ENCODE measurements around the gene MTFMT. TPM values are rescaled to one million over a fixed set of nuclear protein-coding genes. Genes with fewer than 3 reads are reported as not detected.

MTFMT gene
- total and polyA plus RNA-seq, 4 experiments from 2014 or later = 15.2 to 22.6 (median 19.0) TPM

- no peak for DNase-seq
- POLR2A ChIA-PET (ENCODE audit: partially characterized antibody) = no interaction called here
- Mint-ChIP-seq H3K9me3 (no peaks in the 10 kb centered on the region), H3K4me3 (no peak overlapping the region), H3K27ac (no peak overlapping the region), H3K36me3 (no peaks in the 10 kb centered on the region), H3K4me1 (peaks cover under 1 to 5% (median 2%) of the 10 kb centered on the region in 4 donors), H3K27me3 (peaks cover 2 to 20% of the 10 kb centered on the region in 2 donors)
- Histone ChIP-seq H3K27me3 (ENCODE audit: insufficient read depth, low read length) (no peaks in the 10 kb centered on the region), H3K9me3 (ENCODE audit: control insufficient read depth in 1 of 2, low read length in 2 of 2) (no peaks in the 10 kb centered on the region), H3K27ac (ENCODE audit: low read depth, low read length) (no peak overlapping the region), H3K4me3 (ENCODE audit: low read length in 2 of 2) (no peak overlapping the region), H3K4me1 (ENCODE audit: insufficient read depth, low read length) (no peaks in the 10 kb centered on the region), H3K36me3 (ENCODE audit: insufficient read depth, low read length) (no peaks in the 10 kb centered on the region)
- CTCF ChIA-PET (ENCODE audit: partially characterized antibody) = interaction anchor here (1.1 to 1.3 kb wide), 2 partner anchors 9 to 24 kb away, joined by 3 read pairs; no protein-coding TSS in a partner anchor
- intact Hi-C loops (cut with micrococcal nuclease) = no loop called here
Measured at GRCh38 chr15:65072617-65073016, 43.2 kb upstream of the MTFMT start.

- H3K36me3 ChIP-seq (ENCODE audit: insufficient read depth, low read length) = no peaks in the 10 kb centered on the region
- H3K27me3 ChIP-seq (ENCODE audit: insufficient read depth, low read length) = no peaks in the 10 kb centered on the region
- H3K36me3 Mint-ChIP-seq = no peaks in the 10 kb centered on the region
- CTCF ChIA-PET (ENCODE audit: partially characterized antibody) = interaction anchor here (1.1 to 1.3 kb wide), 2 partner anchors 8 to 24 kb away, joined by 3 read pairs; no protein-coding TSS in a partner anchor
- H3K4me1 Mint-ChIP-seq = peaks cover 0 to 9% (median 5%) of the 10 kb centered on the region in 4 donors
- intact Hi-C loops (cut with micrococcal nuclease) = no loop called here
- no peak overlapping the region for H3K4me3 Mint-ChIP-seq
- no peak overlapping the region for H3K27ac Mint-ChIP-seq
- H3K9me3 Mint-ChIP-seq = no peaks in the 10 kb centered on the region
- DNase-seq = no peak
- peaks cover 6 to 23% of the 10 kb centered on the region in 2 donors for H3K27me3 Mint-ChIP-seq
- H3K4me1 ChIP-seq (ENCODE audit: insufficient read depth, low read length) = no peaks in the 10 kb centered on the region
- H3K4me3 ChIP-seq (ENCODE audit: low read length in 2 of 2) = no peak overlapping the region
- no peaks in the 10 kb centered on the region for H3K9me3 ChIP-seq (ENCODE audit: control insufficient read depth in 1 of 2, low read length in 2 of 2)
- no peak overlapping the region for H3K27ac ChIP-seq (ENCODE audit: low read depth, low read length)
- POLR2A ChIA-PET (ENCODE audit: partially characterized antibody) = no interaction called here
Measured at GRCh38 chr15:65072027-65072426, 42.6 kb upstream of the MTFMT start.

GRCh38 chr15:65071381-65071811 is 42.0 kb upstream of the MTFMT start:
- Histone ChIP-seq H3K27me3 (ENCODE audit: insufficient read depth, low read length) (no peaks in the 10 kb centered on the region), H3K4me1 (ENCODE audit: insufficient read depth, low read length) (no peaks in the 10 kb centered on the region), H3K4me3 (ENCODE audit: low read length in 2 of 2) (no peak overlapping the region), H3K36me3 (ENCODE audit: insufficient read depth, low read length) (no peaks in the 10 kb centered on the region), H3K27ac (ENCODE audit: low read depth, low read length) (no peak overlapping the region), H3K9me3 (ENCODE audit: control insufficient read depth in 1 of 2, low read length in 2 of 2) (no peaks in the 10 kb centered on the region)
- H3K36me3 Mint-ChIP-seq = no peaks in the 10 kb centered on the region
- H3K4me3 Mint-ChIP-seq = no peak overlapping the region
- H3K27ac Mint-ChIP-seq = no peak overlapping the region
- H3K4me1 Mint-ChIP-seq = peaks cover 0 to 10% (median 4%) of the 10 kb centered on the region in 4 donors
- intact Hi-C loops (cut with micrococcal nuclease) = no loop called here
- ChIA-PET POLR2A (ENCODE audit: partially characterized antibody) (no interaction called here), CTCF (ENCODE audit: partially characterized antibody) (no interaction called here)
- H3K9me3 Mint-ChIP-seq = no peaks in the 10 kb centered on the region
- H3K27me3 Mint-ChIP-seq = peaks cover 12 to 26% of the 10 kb centered on the region in 2 donors
- DNase-seq = no peak

DNA sequence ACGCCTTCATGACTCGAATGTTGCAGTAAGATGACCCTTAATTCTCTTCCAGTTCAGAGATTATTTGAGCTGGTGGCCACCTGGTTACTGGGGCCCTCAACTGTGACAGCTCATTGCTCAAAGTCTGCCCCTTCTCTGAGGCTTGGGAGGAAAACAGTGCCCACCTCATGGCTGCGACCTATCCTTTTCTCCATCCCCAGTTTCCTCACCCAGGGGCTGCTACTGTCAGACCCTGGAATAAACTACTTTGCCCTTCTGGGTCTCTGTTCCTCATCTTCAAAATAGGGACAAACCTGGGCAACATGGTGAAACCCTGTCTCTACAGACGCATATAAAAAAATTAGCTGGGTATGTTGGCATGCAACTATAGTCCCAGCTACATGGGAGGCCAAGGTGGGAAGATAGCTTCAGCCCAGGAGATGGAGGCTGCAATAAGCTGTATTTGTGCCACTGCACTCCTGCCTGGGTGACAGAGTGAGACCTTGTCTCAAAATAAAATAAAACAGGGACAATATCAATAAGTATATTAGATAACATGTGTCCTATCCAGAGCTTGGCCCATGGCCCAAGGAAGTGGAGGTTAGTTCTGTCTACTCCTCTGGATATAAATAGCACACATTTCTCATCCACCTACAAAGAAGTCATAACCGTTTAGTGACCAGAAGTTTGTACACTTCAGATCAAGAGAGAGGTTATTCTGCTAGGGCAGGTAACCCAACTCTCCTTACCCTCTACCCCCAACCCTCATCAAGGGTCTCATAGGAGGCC is 40.5 kb upstream of the MTFMT start:
- ChIA-PET POLR2A (ENCODE audit: partially characterized antibody) (no interaction called here), CTCF (ENCODE audit: partially characterized antibody) (interaction anchor here (0.7 to 1.5 kb wide), 5 partner anchors 11 to 343 kb away, joined by 3 to 5 read pairs (median 3); no protein-coding TSS in a partner anchor)
- Histone ChIP-seq H3K27me3 (ENCODE audit: insufficient read depth, low read length) (peaks cover 9% of the 10 kb centered on the region), H3K9me3 (ENCODE audit: control insufficient read depth in 1 of 2, low read length in 2 of 2) (no peaks in the 10 kb centered on the region), H3K4me3 (ENCODE audit: low read length in 2 of 2) (no peak overlapping the region), H3K36me3 (ENCODE audit: insufficient read depth, low read length) (no peaks in the 10 kb centered on the region), H3K27ac (ENCODE audit: low read depth, low read length) (no peak overlapping the region), H3K4me1 (ENCODE audit: insufficient read depth, low read length) (no peaks in the 10 kb centered on the region)
- Mint-ChIP-seq H3K27ac (no peak overlapping the region), H3K36me3 (no peaks in the 10 kb centered on the region), H3K4me3 (no peak overlapping the region), H3K27me3 (peaks cover 21 to 27% of the 10 kb centered on the region in 2 donors), H3K4me1 (peaks cover 0 to 10% (median 4%) of the 10 kb centered on the region in 4 donors), H3K9me3 (no peaks in the 10 kb centered on the region)
- intact Hi-C loops (cut with micrococcal nuclease) = no loop called here
- DNase-seq = no peak

- CTCF ChIA-PET (ENCODE audit: partially characterized antibody) = interaction anchor here (1.2 to 1.5 kb wide), 3 partner anchors 12 to 342 kb away, joined by 3 to 5 read pairs (median 3); no protein-coding TSS in a partner anchor
- POLR2A ChIA-PET (ENCODE audit: partially characterized antibody) = no interaction called here
- Mint-ChIP-seq H3K27ac (no peak overlapping the region), H3K27me3 (peaks cover 21 to 27% of the 10 kb centered on the region in 2 donors), H3K4me1 (peaks cover 0 to 10% (median 4%) of the 10 kb centered on the region in 4 donors), H3K9me3 (no peaks in the 10 kb centered on the region), H3K36me3 (no peaks in the 10 kb centered on the region), H3K4me3 (no peak overlapping the region)
- no peak for DNase-seq
- no peak overlapping the region for H3K27ac ChIP-seq (ENCODE audit: low read depth, low read length)
- intact Hi-C loops (cut with micrococcal nuclease) = no loop called here
- no peaks in the 10 kb centered on the region for H3K36me3 ChIP-seq (ENCODE audit: insufficient read depth, low read length)
- no peak overlapping the region for H3K4me3 ChIP-seq (ENCODE audit: low read length in 2 of 2)
- H3K9me3 ChIP-seq (ENCODE audit: control insufficient read depth in 1 of 2, low read length in 2 of 2) = no peaks in the 10 kb centered on the region
- no peaks in the 10 kb centered on the region for H3K4me1 ChIP-seq (ENCODE audit: insufficient read depth, low read length)
- peaks cover 10% of the 10 kb centered on the region for H3K27me3 ChIP-seq (ENCODE audit: insufficient read depth, low read length)
Measured at GRCh38 chr15:65069179-65069578, 39.7 kb upstream of the MTFMT start.

- no peaks in the 10 kb centered on the region for H3K36me3 ChIP-seq (ENCODE audit: insufficient read depth, low read length)
- no peaks in the 10 kb centered on the region for H3K4me1 ChIP-seq (ENCODE audit: insufficient read depth, low read length)
- Mint-ChIP-seq H3K4me1 (peaks cover 0 to 10% (median 4%) of the 10 kb centered on the region in 4 donors), H3K4me3 (peak overlapping the region in 5 of 8 donors; percentile 26 to 57 (median 34)), H3K27ac (no peak overlapping the region), H3K9me3 (no peaks in the 10 kb centered on the region), H3K36me3 (no peaks in the 10 kb centered on the region), H3K27me3 (peaks cover 21 to 28% of the 10 kb centered on the region in 2 donors)
- H3K9me3 ChIP-seq (ENCODE audit: control insufficient read depth in 1 of 2, low read length in 2 of 2) = no peaks in the 10 kb centered on the region
- intact Hi-C loops (cut with micrococcal nuclease) = no loop called here
- ChIA-PET CTCF (ENCODE audit: partially characterized antibody) (interaction anchor here (1.2 kb wide), 1 partner anchor 341 kb away, joined by 3 read pairs; no protein-coding TSS in a partner anchor), POLR2A (ENCODE audit: partially characterized antibody) (no interaction called here)
- no peak overlapping the region for H3K4me3 ChIP-seq (ENCODE audit: low read length in 2 of 2)
- H3K27ac ChIP-seq (ENCODE audit: low read depth, low read length) = no peak overlapping the region
- peaks cover 10% of the 10 kb centered on the region for H3K27me3 ChIP-seq (ENCODE audit: insufficient read depth, low read length)
- DNase-seq = no peak
Measured at GRCh38 chr15:65068403-65068788, 39.0 kb upstream of the MTFMT start.

DNA sequence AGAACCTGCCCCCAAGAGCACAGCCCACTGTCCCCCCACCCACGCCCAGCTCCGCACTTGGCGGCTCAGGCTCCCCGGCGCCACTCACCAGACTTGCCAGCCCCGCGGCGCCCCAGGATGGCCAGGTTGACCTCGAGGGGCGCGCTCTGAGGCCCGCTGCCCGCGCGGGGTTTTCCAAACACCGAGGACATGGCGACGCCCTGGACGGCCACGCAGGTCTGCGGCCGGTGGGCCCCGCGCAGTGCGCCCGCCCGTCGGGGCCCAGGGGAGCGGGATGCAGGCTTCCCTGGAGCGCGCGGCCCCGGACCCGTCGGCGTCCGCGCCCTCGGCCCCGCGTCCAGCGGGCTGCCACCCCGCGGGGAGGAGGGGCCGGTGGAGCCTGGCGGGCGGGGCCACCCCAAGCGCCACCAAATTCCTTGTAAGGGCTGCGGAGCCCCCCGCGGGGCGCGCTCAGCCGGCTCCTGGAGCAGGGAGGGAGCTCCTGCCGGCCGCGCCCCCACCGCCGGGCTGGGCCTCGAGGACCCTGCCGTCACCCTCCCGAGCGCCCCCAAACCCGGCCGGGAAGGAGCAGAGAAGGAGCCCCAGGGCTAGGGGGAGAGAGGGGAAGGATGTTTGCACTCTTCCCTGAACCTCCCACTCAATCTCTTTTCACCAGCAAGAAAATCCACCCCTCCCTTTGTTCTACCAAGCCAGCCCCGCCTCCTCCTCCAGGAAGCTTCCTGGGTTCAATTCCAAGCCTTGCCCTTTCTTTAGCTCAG is 38.4 kb upstream of the MTFMT start, which contains the start of gene RASL12:
RASL12 (minus strand) TSS at position 347 of the 758 bp plus-strand sequence; CDS start at position 191, 156 bp downstream.
- H3K4me3 ChIP-seq (ENCODE audit: low read length in 2 of 2) = no peak within 1 kb of the TSS
- no peaks in the 10 kb centered on the region for H3K36me3 Mint-ChIP-seq
- H3K4me1 ChIP-seq (ENCODE audit: insufficient read depth, low read length) = no peaks in the 10 kb centered on the region
- no peaks in the 10 kb centered on the region for H3K9me3 Mint-ChIP-seq
- intact Hi-C loops (cut with micrococcal nuclease) = no loop called here
- H3K9me3 ChIP-seq (ENCODE audit: control insufficient read depth in 1 of 2, low read length in 2 of 2) = no peaks in the 10 kb centered on the region
- peak within 1 kb of the TSS in 6 of 8 donors; percentile 26 to 57 (median 48) for H3K4me3 Mint-ChIP-seq
- H3K27me3 ChIP-seq (ENCODE audit: insufficient read depth, low read length) = peaks cover 10% of the 10 kb centered on the region
- peaks cover 0 to 10% (median 4%) of the 10 kb centered on the region in 4 donors for H3K4me1 Mint-ChIP-seq
- H3K27me3 Mint-ChIP-seq = peaks cover 22 to 32% of the 10 kb centered on the region in 2 donors
- H3K27ac ChIP-seq (ENCODE audit: low read depth, low read length) = no peak within 1 kb of the TSS
- ChIA-PET POLR2A (ENCODE audit: partially characterized antibody) (no interaction called here), CTCF (ENCODE audit: partially characterized antibody) (no interaction called here)
- DNase-seq = no peak
- H3K36me3 ChIP-seq (ENCODE audit: insufficient read depth, low read length) = no peaks in the 10 kb centered on the region
- H3K27ac Mint-ChIP-seq = no peak within 1 kb of the TSS

Measured in CD4-positive, alpha-beta memory T cell (primary cell).